Stimulated activated CD4-positive, alpha-beta T cell treated with anti-CD3 and anti-CD28 coated beads, Interleukin-1b, Interleukin-23, amount 100 ng/mL, for 4 hours (primary cell): ENCODE measurements around the gene GATA5.

Source experiments
- DNase-seq, 2 donors: peaks; one replicate each; pipeline ENCODE4 v3.0.0-alpha.2; 2020; ENCODE audit warnings: low read depth in 2 of 2

GATA5 gene

DNA sequence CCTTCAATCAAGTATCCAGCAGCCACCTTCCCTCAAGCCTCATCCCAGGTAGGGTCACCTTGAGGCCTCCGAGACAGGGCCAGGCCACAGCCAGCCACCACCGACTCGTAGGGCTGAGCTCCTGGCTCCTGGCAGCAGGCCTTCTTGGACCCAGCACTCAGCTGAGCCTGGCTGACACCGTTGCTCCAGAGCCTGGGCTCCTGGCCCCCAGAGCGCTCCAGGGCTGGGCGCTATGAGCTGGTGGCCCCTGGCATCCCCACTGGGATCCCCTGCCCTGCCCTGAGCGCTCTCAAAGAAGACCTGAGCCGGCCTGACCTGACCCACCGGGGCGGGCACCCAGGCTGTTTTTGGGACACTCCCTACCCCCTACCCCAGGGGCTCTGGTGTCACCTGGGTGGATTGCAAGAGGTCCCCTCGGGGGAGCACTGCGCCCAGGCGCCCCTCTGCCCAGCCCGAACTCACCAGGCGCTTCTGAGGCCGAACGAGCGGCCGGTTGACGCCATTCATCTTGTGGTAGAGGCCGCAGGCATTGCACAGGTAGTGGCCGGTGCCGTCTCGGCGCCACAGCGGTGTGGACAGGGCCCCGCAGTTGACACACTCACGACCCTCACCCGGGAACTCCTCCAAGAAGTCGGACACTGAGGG is 2.7 kb downstream of the GATA5 start:
- no peak for DNase-seq

DNA sequence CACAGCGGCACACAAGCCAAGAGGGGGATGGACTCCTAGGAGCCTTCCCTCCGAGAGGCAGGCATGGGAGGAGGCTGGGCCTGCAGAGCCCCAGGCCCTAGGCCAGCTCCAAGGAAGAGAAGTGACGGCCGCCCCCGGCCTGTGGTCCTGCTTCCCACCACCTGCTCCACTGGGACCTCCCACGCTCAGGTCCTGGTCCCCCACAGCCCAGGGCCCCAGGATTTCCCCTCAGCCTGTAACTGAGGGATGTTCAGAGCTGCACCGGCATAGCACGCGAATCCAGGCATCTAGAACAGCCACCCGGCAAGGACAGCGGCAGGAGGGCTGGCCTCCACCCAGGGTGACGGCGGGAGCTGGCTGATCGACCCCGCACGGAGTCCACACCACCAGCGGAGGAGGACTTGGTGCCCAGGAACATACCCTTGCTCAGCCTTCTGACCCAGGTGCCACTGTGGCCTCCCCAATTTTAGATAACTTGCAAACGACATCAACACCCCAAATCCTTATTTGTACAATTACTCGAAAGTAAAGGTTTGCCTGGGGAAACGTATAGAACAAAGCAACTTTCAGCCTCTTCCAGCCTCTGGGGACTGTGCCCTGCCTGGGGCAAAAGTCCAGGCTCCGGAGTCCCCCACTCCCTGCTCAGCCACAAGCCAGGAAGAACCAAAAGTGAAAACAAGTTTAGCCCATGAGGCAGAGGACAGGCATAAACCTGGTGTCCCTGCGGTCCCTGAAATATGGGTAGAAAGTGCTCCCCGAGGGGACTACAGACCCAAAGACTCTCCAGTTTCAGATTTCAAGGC is 3.5 kb downstream of the GATA5 start:
- DNase-seq, result no peak

DNA sequence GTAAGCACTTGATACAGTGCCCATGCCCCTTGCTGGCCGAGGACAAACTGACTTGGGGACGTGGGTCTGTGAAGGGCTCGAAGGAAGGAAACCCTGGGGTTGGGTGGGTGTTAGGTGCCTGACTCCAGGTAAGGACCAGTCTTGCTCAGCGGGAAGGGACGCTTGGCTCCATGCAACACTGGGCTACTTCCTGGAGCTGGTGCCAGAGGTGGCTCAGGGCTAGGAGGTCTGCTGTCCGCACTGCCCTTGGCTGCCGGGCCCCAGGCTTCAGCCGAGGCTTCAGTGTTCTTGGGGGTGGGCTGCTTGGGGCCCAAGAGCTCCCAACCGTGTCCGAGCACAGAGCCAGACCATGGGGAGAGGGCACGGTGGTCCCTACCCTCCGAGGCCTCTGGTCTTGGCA is 5.3 kb downstream of the GATA5 start:
- no peak for DNase-seq

DNA sequence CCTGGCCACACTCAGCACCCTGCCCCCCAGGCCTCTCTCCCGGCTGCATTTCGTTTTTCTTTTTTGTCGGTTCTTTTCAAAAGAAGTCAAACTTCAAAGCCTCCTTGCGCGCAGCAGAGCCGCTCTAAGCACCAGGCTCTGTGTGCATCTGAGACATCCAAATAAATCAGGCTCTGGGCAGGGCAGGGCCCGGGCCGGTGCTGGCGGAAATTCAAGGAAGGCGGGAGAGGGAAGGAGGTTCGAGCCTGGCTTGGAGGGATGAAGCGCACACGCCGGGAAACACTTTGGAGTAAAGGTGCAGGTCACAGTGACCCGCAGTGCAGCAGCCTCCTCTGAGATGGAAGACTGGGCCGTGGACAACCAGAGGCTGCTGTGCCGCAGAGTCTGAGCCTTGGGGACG is 5.8 kb downstream of the GATA5 start:
- DNase-seq, result no peak

DNA sequence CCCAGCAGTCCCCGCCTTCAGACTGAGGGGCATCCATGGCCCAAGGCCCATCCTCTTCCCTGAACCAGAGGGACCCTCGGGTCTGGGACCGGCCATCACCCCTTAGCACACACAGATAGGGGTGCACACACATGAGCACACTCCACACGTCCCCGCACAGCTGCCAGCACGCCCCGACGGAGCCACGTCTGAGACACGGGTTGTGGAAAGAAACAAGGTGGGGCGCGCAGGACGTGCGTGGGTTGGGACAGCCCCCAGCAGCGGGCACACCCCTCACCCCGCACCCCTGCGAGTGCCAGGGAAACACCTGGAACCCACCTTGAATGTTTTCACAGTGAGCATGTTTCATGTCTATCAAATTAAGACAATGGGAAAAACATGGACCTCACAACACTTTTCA is 6.4 kb downstream of the GATA5 start:
- no peak for DNase-seq

DNA sequence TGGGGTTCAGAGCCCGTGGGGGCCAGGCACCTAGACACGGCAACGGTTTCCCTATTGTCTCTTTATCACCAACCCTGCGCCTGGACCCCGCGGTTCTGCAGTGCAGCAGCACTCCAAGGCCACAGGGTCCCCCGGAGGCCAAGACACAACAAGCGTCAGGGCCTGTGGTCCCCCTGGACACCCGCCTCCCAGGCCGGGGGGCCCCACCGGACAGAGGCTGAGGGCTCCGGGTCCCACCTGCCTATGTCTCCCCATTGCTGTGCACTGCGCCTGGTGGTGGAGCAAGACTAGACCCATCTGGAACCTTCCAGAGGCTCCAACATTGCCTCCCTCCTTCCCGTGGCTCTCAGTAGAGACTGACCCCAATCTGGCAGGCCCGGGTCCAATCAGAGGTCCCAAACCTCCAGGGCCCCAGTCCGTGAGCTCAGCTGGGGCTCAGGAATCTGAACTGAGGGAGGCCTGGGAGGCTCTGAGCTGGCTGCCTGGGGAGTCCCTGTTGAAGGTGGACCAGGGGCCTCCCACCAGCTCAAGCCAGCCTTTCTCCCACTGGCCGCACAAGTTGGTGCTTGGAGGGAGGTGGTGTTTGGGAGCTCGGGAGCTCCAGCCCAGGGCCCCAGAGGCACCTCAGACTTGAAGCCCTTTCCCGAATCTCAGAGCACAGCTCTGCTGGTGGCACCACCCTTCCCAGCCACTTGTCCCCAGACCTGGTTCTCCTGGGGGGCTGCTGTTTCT is 8.8 kb downstream of the GATA5 start:
- DNase-seq, result no peak

DNA sequence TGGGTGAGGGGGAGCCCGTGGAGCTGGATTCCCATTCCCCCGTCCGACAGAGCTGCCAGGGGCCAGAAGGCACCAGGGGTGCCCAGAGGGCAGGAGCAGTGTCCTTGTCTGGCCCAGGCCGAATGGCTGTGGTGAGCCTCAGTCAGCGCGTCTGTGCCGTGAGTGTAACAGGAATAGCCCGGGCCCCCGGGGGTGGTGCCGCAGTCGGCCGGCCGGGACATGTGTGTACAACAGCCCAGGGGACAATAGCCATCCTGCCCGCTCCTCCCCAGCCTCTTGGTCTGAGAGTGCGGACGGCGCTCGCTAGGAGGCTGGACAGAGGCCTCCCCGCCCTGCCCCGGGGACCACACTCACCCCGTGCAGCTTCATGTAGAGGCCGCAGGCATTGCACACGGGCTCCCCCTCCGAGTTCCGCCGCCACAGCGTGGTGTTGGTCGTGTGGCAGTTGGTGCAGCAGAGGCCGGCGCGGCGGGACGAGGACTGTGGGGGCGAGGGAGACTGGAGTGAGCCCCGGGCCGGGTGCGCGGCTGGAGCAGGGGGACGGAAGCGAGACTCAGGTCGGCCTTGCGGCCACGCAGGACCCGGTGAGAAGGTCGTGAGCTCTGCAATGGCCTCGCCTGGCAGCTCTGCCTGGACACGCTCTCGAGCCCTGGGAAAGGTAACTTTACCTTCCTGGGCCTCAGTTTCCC is 9.6 kb downstream of the GATA5 start:
- no peak for DNase-seq

DNA sequence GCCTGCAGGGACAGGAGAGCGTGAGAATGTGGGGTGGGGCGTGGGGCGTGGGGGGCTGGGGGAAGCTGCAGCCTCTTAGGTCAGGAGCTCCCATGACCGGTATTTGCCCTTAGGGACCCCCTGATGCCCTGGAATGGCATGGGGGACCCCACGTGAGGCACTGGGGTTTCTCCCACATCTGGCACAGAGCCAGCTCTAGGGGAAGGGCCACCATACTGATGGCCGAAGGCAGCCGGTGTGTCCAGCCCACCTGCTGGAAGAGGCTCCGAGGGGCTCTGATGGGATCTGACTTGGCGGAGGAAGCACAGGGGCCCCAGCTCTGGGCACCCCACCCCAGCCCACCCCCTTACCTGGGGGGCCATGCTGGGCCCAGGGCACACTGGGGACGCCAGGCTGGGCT is 10.8 kb downstream of the GATA5 start:
- no peak for DNase-seq

DNA sequence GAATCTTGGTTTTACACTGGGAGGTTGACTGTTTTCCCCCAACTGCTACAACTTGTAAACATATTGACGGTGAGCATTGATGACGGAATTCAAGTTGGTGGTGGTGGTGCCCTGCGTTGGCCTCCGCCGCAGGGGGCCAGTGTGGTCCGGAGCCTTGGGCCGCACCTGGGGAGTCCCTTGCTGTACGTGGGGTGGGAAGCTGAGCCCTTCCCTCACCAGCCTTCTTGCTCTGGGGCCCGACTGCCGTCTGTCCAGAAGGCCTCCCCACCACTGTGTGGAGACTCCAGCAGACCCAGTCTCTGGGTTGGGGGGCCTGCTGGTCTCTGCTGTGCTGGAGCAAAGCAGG is 11.4 kb downstream of the GATA5 start:
- DNase-seq, result no peak

DNA sequence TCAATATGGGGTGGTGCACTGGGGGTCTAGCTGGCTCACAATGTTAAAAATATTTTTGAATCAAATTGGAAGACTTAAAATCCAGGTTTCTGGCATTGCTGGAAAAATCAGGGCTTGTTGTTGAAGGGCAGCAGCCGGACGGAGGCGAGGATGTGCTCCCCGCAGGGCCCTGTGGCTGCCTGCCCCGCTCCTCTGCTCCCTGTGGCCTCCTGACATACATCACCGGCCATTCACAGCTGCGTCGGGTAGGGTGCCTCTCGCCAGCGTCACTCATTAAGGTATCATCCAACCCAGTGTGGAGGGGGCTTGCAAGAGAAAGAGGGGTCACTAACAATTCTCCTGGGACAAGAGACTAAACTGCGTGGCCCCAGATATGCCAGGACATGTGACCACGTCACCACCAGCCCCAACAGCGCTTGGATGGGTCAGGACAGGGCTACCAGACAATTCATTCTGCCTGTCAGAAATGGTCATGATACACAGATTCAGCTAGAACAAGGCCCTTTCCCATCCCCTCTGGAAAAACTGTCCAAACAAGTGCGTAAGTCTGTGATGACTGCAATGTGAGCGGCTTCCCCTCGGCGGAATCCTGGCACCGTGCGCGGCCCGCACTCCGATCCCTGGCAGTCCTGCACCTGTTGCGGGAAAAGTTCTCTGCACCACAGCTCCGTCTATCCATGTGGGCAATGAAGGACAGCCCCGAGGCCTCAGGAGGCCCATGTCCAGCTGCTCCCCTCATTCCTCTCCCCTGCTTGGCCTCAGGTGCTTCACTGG is 12.0 kb downstream of the GATA5 start:
- no peak for DNase-seq

DNA sequence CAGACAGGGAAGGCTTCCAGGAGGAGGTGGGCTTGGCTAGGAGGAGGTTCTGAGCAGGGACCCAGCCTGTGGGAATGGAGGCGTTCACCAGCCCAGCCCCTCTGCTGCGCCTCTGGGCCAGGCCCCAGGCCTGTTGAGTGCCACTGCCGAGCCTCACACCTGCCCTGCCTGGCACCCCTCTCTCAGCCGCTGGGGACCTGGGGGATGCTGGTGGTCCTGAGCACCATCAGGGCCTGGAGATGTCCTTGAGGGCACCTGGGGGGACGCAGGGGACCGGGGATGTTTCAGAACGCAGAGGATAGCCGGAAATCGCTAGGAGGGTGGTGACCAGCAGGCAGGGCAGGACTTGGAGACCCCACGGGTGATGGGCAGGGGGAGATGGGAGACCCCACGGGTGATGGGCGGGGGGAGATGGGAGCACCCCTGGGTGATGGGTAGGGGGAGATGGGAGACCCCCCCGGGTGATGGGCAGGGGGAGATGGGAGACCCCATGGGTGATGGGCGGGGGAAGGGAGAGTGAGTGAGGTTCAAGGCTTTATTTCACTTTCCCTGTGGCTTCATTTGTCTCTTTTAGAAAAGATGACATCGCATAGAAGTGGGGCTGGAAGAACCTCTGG is 12.7 kb downstream of the GATA5 start:
- no peak for DNase-seq

DNA sequence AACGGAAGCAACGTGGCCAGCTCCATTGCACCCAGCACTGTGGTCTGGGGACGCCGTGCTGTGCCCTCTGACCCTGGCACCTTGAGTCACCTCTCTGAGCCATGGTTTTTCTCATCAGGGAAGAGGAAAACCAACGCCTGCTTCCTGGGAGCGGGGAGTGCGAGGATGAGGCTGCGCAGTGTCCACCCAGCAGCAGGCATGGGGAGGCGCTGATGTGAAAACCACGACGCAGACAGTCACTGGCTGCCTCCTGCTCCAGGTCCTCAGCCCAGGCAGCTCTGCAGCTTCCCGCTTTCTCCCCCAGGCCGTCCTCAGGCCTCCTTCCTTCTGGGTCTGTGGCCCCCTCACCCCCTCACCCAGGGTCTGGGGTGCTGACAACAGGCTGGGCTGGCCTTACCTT is 14.0 kb downstream of the GATA5 start:
- DNase-seq, result no peak

DNA sequence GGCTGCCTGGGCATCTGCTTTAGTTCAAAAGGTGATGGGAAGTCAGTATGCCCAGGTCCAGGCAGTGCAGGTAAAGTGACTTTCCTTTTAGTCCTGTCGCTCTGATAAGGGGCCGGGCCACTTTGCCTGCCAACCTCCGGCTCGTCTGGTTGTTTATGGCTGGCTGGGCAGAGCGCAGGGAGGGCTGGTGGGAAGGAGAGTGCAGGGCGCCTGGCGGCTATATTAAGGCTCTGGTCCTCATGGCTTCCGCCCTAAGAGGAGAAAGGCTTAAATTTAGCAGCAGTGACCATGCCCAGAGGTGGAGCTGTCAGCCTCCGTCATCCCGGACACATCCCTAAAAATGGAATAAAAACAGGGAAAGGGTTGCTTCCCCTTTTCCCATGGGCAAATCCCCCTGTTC is 14.6 kb downstream of the GATA5 start:
- DNase-seq, result no peak

DNA sequence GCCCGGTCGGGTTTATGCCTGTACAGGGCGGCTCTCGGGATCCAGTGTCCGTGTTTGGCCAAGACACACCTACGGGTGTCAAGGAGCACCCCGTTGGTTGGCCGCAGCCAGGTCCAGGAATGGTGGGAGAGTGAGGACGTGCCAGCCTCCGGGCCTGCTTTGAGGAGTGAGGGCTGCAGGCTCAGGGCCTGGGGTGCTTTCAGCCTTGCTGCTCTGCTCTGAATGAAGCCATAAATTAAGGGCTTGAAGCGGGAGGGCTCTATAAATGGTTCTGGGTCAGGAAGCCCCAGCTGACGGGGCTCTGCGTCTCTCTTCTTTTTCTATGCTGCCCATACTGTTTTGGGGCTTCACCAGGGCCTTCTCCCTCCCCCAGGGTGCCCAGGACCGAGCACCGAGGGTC is 15.1 kb downstream of the GATA5 start:
- no peak for DNase-seq

DNA sequence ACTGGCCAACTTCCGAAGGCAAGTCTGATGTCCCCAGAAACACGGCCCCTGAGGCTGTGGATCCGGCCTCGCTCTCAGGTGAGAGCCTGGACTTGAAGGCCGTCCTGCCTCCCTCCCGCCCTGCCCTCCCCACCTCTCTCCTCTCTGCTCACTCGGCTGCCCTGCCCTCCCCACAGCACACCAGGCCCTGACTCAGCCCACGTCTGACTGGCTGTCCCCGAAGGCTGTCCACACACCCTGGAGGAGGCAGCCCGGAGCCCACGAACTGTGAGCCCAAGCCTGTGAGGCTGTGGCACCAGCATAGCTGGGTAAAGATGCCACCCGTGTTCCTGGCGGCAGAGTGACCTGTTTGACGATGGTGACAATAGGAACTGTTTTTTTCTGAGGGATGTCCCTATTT is 16.3 kb downstream of the GATA5 start:
- DNase-seq, result no peak

DNA sequence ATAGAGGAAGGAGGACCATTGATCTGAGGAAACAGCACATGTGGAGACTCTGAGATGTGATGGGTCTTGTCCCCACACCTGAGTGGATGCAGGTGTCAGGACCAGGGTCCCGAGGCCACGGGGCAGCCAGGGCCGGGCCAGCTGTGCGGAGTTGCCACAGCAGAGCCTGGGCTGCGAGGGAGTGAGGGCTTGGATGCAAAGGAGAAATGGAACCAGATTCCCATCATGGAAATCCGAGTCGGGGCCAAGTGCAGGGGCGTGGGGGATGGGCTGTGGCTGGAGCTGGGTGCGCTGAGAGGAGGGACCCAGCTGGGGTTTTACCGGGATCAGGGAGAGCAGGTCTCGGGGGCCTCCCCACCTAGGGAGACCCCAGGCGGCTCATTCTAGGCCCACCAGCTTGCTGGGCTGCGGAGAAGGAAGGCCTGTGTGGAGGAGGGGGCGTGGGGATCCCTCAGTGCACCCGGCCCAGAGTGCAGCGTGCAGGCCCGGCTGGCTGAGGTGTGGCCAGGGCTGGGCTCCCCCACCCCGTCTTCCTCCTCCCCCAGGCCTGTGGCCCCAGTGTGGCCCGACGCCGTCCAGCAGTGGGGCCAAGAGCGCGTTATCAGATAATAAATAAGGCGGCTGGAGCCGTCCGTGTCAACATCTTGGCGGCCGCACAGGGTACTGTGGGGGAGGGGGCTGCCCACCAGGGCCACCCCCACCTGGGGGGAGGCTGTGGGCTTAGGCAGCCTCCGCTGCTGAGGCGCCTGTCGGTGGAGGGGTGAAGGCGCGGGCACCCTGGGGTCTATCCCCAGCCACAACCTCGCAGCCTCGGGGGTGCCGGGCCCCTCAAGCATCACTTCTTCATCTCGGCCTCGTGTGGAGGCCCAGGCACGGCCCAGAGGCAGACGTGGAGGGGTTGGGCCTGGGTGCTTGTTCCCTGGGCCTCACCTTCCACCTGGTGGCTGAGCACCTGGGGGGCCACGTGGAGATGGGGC is 17.2 kb downstream of the GATA5 start:
- no peak for DNase-seq

DNA sequence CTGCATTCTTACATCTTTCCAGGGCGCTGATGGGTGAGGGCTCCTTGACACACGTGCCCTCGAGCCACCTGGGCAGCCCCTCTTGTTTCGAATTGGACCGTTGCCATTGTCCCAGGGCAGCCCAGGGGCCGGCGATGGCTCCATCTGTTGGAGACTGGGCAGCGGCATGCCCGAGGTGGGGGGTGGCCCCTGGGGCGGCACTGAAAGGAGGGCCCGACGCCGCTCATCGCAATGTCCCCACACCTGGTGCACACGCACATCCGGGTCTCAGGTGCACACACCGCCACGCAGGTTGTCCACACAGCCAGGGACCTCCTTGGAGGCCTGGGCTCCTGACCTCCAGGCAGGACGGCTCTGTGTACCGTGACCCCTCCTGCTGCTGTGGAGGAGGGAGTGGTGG is 18.0 kb downstream of the GATA5 start:
- DNase-seq, result no peak

DNA sequence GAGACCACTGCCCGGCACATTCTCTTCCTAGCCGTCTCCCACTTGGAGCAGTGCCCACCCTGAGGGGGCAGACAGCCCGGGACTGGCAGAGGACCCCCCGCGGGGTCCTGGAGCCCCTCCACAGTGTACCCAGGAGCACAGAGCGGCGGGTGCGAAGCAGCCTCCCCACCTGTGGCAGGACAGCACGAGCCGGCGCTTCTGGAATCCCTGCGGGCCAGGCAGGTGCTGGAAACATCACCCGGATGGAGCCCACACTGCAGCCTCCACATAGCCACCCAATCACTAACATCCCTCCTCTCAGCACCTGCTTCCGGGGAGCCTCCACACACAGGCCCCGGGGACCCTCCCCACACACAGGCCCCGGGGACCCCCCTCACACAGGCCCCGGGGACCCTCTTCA is 18.7 kb downstream of the GATA5 start:
- DNase-seq, result no peak

DNA sequence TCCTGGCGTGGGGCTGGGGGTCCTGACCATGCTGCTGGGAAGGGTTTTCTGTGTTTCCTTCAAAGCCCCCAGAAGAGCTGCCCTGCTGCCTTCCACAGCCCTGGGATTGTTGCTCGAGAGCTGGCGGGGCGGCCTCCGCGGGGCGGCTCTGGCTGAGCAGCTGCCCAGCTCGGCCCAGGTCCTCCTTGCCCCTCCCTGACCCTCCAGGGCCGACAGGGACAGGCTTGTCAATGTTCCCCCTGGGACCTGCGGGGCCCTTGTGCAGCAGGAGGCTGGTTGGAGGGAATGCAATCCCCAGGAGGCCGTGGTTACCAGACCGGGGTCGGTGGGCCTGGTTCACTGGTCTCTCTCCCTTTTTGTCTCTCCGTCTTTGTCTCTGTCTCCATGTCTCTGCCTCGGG is 19.9 kb downstream of the GATA5 start:
- no peak for DNase-seq
